ENCODE results near the gene CALR.

The CALR gene

GRCh38 chr19:12918253-12918652, 20.2 kb upstream of the CALR start:
- Histone ChIP-seq H3K27ac (replicated peaks) (no peak overlapping the region; the same call in 1 of the 2 replicates), H3K4me3 (replicated peaks; ENCODE audit: insufficient read depth, low read length) (no peak overlapping the region), H3K27me3 (ENCODE audit: insufficient read depth, poor library complexity, severe bottlenecking) (no peaks in the 10 kb centered on the region)
- no peak for TF ChIP-seq POLR2AphosphoS5 (IDR thresholded peaks at IDR 0.05; ENCODE audit: low read depth)
- TF ChIP-seq, protein P1, sequence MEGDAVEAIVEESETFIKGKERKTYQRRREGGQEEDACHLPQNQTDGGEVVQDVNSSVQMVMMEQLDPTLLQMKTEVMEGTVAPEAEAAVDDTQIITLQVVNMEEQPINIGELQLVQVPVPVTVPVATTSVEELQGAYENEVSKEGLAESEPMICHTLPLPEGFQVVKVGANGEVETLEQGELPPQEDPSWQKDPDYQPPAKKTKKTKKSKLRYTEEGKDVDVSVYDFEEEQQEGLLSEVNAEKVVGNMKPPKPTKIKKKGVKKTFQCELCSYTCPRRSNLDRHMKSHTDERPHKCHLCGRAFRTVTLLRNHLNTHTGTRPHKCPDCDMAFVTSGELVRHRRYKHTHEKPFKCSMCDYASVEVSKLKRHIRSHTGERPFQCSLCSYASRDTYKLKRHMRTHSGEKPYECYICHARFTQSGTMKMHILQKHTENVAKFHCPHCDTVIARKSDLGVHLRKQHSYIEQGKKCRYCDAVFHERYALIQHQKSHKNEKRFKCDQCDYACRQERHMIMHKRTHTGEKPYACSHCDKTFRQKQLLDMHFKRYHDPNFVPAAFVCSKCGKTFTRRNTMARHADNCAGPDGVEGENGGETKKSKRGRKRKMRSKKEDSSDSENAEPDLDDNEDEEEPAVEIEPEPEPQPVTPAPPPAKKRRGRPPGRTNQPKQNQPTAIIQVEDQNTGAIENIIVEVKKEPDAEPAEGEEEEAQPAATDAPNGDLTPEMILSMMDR (IDR thresholded peaks at IDR 0.05; ENCODE audit: insufficient read depth, low read length), result no peak
- no peak for TF ChIP-seq SPI1 (IDR thresholded peaks at IDR 0.05; ENCODE audit: borderline replicate concordance, low read depth)
- TF ChIP-seq REST (IDR thresholded peaks at IDR 0.05; ENCODE audit: insufficient replicate concordance, low read depth), result no peak
- no peak for TF ChIP-seq GABPA (IDR thresholded peaks at IDR 0.05; ENCODE audit: low read depth)
- DNase-seq (ENCODE audit: low read depth in 1 of 2, low spot score in 1 of 2), result no peak

GRCh38 chr19:12921047-12921446, 17.4 kb upstream of the CALR start:
- Histone ChIP-seq H3K27me3 (ENCODE audit: insufficient read depth, poor library complexity, severe bottlenecking) (no peaks in the 10 kb centered on the region), H3K27ac (replicated peaks) (peak overlapping the region; percentile 73), H3K4me3 (replicated peaks; ENCODE audit: insufficient read depth, low read length) (no peak overlapping the region)
- no peak for DNase-seq (ENCODE audit: low read depth in 1 of 2, low spot score in 1 of 2)
- TF ChIP-seq, protein P1 (IDR thresholded peaks at IDR 0.05; ENCODE audit: insufficient read depth, low read length), result no peak
- TF ChIP-seq POLR2AphosphoS5 (IDR thresholded peaks at IDR 0.05; ENCODE audit: low read depth), result peak; percentile 9; the same call in 1 of the 2 replicates

DNA sequence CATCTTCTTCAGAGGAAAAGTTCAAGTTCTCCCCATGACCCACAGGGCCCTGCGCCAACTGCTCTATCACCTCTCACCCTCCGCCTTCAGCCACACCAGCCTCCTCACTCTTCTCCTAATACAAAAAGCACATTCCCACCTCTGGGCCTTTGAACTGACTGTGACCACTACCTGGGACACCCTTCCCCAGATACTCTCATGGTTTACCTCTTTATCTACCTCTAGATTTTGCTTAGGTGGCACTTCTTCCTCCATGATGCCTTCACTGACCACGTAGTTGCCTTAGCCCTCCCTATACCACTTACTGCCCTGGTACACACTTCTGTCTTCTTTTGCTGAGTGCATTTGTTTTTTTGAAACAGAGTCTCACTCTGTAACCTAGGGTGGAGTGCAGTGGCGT, 15.4 kb upstream of the CALR start:
- DNase-seq (ENCODE audit: low read depth in 1 of 2, low spot score in 1 of 2), result no peak
- H3K27ac ChIP-seq (replicated peaks), result no peak overlapping the region
- TF ChIP-seq POLR2AphosphoS5 (IDR thresholded peaks at IDR 0.05; ENCODE audit: low read depth), result 0 out of 2 replicates have a peak, but pooled peaks have one; percentile 24
- no peak for TF ChIP-seq GABPA (IDR thresholded peaks at IDR 0.05; ENCODE audit: low read depth)
- TF ChIP-seq, protein P1 (IDR thresholded peaks at IDR 0.05; ENCODE audit: insufficient read depth, low read length), result no peak
- no peak overlapping the region for H3K4me3 ChIP-seq (replicated peaks; ENCODE audit: insufficient read depth, low read length)
- H3K27me3 ChIP-seq (ENCODE audit: insufficient read depth, poor library complexity, severe bottlenecking), result no peaks in the 10 kb centered on the region

DNA sequence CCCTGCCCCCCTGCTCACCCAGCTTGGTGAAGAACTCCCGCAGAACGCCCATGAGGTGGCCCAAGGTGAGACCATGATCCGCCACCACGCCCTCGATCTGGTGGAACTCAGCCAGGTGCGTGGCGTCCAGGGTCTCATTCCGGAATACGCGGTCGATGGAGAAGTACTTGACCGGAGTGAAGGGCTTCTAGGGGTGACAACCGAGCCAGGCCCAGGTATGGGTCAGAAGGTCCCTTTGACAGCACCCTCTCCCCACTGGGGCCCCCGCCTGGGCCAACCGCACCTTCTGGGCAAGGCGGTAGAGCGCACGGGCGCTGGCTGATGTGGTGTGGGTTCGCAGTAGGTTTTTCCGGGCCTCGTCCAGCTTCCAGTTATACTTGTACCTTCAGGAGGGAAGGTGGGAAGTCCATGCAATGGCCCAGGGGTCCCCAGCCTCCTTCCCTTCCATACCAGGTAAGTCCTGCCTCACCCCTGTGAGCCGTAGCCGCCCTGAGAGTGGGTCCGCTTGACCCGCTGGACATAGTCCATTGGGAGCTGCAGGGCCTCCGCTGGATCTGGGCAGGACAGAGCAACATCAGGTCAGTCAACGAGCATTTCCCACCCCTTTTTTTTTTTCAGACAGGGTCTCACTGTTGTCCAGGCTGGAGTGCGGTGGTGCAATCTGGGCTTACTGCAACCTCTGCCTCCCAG, 13.6 kb upstream of the CALR start:
- TF ChIP-seq REST (IDR thresholded peaks at IDR 0.05; ENCODE audit: insufficient replicate concordance, low read depth), result no peak
- no peak for TF ChIP-seq SPI1 (IDR thresholded peaks at IDR 0.05; ENCODE audit: borderline replicate concordance, low read depth)
- no peak; the same call in 1 of the 2 replicates for TF ChIP-seq POLR2AphosphoS5 (IDR thresholded peaks at IDR 0.05; ENCODE audit: low read depth)
- no peak for TF ChIP-seq GABPA (IDR thresholded peaks at IDR 0.05; ENCODE audit: low read depth)
- TF ChIP-seq, protein P1 (IDR thresholded peaks at IDR 0.05; ENCODE audit: insufficient read depth, low read length), result no peak
- H3K27ac ChIP-seq (replicated peaks), result no peak overlapping the region
- DNase-seq (ENCODE audit: low read depth in 1 of 2, low spot score in 1 of 2), result no peak
- H3K4me3 ChIP-seq (replicated peaks; ENCODE audit: insufficient read depth, low read length), result no peak overlapping the region
- H3K27me3 ChIP-seq (ENCODE audit: insufficient read depth, poor library complexity, severe bottlenecking), result no peaks in the 10 kb centered on the region

All from HL-60 (cell line).